MM.1S (cell line): ENCODE data around the gene TNFRSF8.

ENCODE experiments used
- EZH2 ChIP-seq: fragments of 300-600 bp; sonication (generic); optimal IDR thresholded peaks from 2 replicates; pipeline ENCODE3; 2017; ENCODE audit warnings: low read depth, mild to moderate bottlenecking, antibody characterized with exemption, low read length, mixed read lengths
- EZH2phosphoT487 ChIP-seq: fragments of 300-600 bp; sonication (generic); IDR thresholded peaks from 2 replicates; pipeline ENCODE4 v1.6.1; 2018; ENCODE audit warnings: antibody characterized with exemption, low read length
- TF ChIP-seq, protein P1 (sequence below): fragments of 300-600 bp; sonication (generic); IDR thresholded peaks from 2 replicates; pipeline ENCODE4 v1.5.1; 2016; ENCODE audit warnings: antibody characterized with exemption, low read length, mixed read lengths

DNA sequence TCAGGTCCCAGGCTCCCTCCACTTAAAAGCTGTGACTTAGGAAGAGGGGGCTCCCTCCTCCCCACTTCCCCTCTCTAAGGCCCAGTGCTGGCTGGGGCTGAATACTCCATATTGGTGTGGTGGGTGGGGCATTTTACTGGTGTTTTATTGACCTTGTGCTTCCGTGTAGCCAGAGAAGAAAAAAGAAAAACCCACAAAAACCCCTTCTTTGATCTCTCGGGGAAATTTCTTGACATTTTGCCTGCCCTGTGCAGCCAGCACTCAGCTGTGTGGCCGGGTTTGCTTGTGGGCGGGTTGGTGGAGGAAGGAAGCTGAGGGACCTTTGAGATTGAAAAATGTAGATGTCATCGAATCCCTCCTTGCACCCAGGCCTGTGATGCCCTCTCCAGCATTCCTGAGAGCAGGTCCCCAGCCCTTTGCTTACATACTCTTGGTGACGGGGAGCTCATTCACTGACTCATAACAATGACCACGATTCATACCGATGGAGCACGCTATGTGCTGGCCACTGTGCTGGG lies 24.8 kb downstream of the TNFRSF8 start:
- TF ChIP-seq, protein P1, sequence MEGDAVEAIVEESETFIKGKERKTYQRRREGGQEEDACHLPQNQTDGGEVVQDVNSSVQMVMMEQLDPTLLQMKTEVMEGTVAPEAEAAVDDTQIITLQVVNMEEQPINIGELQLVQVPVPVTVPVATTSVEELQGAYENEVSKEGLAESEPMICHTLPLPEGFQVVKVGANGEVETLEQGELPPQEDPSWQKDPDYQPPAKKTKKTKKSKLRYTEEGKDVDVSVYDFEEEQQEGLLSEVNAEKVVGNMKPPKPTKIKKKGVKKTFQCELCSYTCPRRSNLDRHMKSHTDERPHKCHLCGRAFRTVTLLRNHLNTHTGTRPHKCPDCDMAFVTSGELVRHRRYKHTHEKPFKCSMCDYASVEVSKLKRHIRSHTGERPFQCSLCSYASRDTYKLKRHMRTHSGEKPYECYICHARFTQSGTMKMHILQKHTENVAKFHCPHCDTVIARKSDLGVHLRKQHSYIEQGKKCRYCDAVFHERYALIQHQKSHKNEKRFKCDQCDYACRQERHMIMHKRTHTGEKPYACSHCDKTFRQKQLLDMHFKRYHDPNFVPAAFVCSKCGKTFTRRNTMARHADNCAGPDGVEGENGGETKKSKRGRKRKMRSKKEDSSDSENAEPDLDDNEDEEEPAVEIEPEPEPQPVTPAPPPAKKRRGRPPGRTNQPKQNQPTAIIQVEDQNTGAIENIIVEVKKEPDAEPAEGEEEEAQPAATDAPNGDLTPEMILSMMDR = no peak
- TF ChIP-seq EZH2 (no peak), EZH2phosphoT487 (no peak)
